Stimulated activated CD8-positive, alpha-beta memory T cell treated with anti-CD3 and anti-CD28 coated beads, Interleukin-2, amount 100 ng/mL, for 48 hours (primary cell): ENCODE measurements around the gene UNK.
A peak's percentile ranks its signal among the peaks of the same experiment; 100 is the strongest.
"Not testable (repeated sequence)": the region's sequence is repeated elsewhere in the genome, so short reads cannot be mapped to it uniquely, and the experiment has no call there.

Experiments used
- DNase-seq, 2 donors: peaks; one replicate each; pipeline ENCODE4 v3.0.0-alpha.2; 2020; ENCODE audit warnings: low read depth in 2 of 2

The UNK gene

GRCh38 chr17:75754378-75755204 is 30.0 kb upstream of the UNK start:
- no peak for DNase-seq

DNA sequence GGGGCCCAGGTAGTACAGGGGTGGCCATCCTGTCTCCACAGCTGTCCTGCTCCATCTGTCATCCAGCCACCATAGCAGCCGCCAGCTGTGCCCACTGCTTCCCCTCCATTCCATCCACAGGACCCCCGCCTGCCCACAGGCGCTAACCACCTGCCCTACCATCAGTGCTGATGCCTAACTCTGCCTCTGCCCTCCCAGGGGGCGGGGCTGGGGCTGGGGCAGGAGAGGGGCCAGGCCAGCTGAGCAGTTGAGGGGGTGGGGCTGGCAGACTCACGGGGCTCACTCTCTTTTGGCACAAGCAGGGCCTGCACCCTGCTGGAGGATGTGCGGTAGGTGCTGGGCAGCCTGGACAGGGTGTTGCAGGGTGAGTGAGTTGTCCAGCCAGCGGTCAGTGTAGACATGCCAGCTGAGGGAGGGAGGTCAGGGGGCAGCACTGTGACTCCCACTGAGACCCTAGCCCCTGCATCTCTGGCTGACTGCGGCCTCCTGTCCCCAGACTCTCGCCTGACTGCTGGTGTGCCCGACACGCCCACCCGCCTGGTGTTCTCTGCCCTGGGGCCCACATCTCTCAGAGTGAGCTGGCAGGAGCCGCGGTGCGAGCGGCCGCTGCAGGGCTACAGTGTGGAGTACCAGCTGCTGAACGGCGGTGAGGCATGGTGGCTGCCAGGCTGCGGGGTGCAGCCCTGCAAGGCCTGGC is 29.3 kb upstream of the UNK start:
- DNase-seq = no peak

DNA sequence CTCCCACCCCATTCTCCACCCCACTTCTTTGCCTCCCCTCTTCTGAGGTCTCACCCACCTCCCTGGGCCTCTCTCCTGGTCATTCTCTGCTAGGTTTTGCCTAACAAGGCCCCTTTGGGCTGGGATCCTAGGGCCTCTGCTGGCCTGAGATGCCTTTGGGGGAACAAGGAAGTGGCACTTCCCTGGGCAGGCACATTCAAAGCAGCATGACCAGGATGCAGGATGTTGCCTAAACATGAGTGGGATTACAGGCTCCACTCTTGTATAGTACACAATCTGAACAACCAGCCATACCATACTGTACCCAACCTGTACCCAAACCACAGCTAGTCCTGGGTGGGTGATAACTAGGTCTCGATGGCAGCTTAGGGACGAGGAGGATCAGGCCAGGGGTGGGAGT is 28.6 kb upstream of the UNK start:
- DNase-seq = no peak

DNA sequence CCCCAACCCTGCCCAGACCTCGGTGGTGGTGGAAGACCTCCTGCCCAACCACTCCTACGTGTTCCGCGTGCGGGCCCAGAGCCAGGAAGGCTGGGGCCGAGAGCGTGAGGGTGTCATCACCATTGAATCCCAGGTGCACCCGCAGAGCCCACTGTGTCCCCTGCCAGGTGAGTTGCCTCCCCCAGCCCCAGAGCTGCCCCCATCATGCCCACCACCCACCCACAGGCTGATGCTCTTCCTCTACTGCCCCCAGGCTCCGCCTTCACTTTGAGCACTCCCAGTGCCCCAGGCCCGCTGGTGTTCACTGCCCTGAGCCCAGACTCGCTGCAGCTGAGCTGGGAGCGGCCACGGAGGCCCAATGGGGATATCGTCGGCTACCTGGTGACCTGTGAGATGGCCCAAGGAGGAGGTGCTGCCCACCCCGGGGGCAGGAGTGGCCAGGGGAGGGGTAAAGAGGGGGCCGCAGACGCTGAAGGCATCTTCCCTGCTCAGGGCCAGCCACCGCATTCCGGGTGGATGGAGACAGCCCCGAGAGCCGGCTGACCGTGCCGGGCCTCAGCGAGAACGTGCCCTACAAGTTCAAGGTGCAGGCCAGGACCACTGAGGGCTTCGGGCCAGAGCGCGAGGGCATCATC is 28.0 kb upstream of the UNK start:
- DNase-seq = no peak

DNA sequence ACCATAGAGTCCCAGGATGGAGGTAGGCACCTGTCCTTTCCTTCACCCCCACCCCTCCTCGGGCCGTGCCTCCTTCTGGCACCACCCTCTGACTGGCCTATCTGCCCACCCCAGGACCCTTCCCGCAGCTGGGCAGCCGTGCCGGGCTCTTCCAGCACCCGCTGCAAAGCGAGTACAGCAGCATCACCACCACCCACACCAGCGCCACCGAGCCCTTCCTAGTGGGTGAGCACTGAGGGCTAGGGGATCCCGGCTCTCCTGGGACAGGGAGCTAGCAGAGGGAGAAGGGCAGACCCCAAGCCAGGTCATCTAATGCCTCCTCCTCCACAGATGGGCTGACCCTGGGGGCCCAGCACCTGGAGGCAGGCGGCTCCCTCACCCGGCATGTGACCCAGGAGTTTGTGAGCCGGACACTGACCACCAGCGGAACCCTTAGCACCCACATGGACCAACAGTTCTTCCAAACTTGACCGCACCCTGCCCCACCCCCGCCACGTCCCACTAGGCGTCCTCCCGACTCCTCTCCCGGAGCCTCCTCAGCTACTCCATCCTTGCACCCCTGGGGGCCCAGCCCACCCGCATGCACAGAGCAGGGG is 27.4 kb upstream of the UNK start:
- DNase-seq = no peak

- DNase-seq = no peak
These were observed 26.3 kb upstream of the UNK start for GRCh38 chr17:75758131-75758905.

GRCh38 chr17:75759457-75759856 is 25.1 kb upstream of the UNK start:
- no peak for DNase-seq

DNA sequence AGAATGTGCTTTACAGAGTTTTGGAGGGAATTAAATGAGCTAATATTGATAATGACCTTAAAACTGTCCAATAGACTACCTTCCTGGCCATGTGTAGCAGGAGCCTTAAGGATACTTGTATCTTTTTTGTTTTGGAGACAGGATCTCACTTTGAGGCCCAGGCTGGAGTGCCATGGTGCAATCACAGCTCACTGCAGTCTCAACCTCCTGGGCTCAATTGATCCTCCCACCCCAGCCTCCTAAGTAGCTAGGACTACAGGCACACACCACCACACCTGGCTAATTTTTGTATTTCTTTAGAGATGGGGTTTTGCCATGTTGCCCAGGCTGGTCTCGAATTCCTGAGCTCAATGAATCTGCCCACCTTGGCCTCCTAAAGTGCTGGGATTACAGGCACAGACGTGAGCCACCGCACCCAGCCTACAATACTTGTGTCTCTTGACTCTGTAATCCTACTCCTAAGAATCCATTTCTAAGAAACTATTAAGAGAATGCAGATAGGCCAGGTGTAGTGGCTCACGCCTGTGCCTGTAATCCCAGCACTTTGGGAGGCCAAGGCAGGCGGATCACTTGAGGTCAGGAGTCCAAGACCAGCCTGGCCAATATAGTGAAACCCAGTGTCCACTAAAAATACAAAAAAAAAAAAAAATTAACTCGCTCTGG is 24.5 kb upstream of the UNK start:
- DNase-seq = not testable (repeated sequence)

DNA sequence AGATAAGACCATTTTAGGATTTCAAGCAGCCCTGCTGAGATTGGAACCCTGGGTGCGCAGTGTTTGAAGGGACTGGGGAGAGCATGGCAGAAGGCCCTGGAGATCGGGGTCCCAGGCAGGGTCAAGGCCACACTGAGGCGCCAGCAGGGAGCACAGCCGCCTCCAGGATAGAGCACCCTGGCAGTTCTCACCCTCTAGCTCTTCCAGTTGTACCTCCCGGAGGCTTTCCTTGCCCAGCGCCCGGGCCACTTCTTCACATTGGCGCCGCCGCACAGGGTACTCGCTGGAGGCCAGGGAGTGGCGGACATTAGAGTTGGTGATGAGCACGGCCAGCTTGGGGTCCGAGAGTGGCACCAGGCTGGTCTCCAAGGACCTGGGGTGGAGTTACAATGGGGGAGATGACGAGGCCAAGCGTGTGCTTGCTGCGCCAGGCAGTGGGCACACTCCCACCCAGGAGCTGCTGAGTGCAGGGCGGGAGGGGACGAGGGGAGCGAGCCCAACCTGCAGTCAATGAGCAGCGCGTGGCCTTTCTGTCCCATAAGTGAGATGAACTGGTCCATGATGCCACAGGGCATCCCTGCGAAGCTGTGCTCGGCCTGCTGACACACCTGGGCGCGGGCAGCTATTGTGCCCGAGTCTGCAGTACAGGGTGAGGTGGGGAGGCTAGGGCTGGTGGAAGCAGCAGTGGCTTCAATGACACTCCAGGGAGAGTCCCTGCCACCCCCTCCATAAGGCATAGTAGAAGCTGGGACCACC is 21.9 kb upstream of the UNK start:
- no peak for DNase-seq

- DNase-seq = no peak
These were observed 21.4 kb upstream of the UNK start for GRCh38 chr17:75763269-75763607.

DNA sequence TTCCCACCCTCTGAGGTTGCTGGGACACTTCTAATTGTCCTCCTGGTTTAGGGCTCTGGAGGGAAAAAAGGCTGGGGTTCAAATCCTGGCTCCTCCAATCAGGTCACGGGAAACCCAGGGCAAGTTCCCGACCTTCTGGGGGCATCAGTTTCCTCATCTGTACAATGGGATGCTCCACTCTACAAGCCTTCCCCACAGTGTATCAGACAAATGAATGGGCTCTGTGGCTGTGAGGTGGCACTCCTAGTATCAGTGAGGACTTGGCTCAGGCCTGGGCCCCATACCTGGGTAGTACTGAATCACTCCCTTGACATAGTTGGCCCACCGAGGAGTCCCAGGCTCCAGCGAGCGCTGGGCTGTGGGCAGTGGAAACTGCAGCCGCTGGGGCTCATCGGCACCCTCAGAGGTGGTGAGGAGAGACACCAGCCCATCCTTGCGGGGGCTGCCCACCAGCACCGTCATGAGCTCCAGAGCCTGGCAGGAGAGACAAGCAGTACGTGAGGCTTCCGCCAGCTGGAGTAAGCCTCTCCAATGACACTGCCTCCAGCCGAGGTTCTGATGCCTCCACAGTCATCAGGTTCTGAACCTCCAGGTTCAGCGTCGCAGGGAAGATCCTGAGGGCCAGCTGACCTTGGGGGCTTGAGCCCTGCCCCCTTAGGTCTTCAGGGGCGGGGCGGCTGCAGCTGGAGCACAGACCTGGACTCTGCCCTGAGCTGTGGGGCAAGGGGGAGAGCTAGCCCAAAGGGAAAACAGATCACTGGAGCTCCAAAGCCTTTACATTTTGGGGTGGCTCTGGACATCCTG is 20.8 kb upstream of the UNK start:
- no peak for DNase-seq

DNA sequence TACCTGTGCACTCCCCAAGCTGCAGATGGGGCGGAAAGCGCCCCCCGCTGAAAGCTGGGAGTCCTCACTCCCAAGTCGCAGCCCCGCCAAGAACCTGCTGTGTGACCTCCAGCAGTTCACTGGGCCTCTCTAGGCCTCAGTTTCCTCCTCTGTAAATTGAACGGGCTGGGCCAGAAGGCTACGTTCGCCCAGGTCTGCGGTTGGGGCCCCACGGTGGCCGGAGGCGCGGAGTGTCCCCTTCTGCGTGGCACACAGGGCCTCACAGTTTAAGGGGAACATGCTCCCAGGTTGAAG is 20.2 kb upstream of the UNK start:
- no peak for DNase-seq

GRCh38 chr17:75764711-75765421 is 19.7 kb upstream of the UNK start, which contains the start of gene GALK1:
Gene GALK1, minus strand, starts transcription at chr17:75765192. Its CDS starts 56 bp downstream, at chr17:75765136.
- DNase-seq = peak; percentile 57 to 61

DNA sequence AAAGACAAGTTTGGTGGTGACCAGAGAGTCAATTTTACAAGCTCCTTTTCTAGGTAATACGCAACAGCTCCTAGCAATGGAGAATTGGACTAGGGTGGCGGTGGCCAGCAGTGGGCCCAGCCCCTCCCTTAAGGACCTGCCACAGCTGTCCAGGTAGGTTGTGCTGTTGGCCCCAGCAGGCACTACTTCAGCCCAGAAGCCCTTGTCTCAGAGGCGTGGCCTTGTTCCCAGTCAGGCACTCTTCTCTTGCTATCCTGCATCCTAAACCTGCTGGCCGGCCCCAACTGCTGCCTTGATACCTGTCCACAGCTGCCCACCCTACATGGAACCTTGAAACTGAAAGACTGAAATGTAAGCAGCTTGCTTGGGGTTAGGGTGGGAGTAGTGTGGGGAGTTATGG is 18.6 kb upstream of the UNK start:
- no peak for DNase-seq

- DNase-seq = no peak
These were observed 16.7 kb upstream of the UNK start for GRCh38 chr17:75767881-75768280.

DNA sequence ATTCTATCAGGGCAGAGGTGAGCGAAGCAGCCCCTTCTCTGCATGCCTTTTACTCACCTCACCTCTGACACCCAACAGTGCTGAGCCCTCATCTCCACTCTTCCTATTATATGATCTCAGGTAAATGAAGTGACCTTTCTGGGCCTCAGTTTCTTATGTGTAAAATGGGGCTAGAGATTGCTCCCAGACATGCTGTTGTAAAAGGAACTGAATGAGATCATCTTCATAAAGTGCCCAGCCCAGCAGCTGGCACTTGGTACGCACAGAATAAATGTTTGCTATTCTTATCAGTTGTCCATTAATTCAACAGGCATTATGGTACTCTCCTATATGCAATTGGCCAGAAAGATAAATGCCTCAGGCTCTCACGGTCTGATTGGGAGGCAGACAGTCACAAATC is 15.1 kb upstream of the UNK start:
- DNase-seq = no peak

GRCh38 chr17:75771334-75772281 is 13.0 kb upstream of the UNK start:
- no peak for DNase-seq
